C1 segment of cervical spinal cord (tissue), 14 donors: ENCODE results near the gene SEBOX.
A peak's percentile ranks its signal among the peaks of the same experiment; 100 is the strongest.

Experiments used
- DNase-seq, 14 donors: peaks; one replicate each; lab custom pipeline; 2025; lab: John Stamatoyannopoulos, UW

SEBOX gene

GRCh38 chr17:28394337-28395116 lies 29.5 kb upstream of the SEBOX start:
- no peak for DNase-seq

GRCh38 chr17:28392491-28392890 lies 27.5 kb upstream of the SEBOX start:
- DNase-seq = peak in 1 of 14 donors; percentile 46

- no peak for DNase-seq
These were observed 26.4 kb upstream of the SEBOX start for GRCh38 chr17:28391401-28391800.

GRCh38 chr17:28390984-28391383 lies 26.0 kb upstream of the SEBOX start:
- no peak for DNase-seq

- no peak for DNase-seq
These were observed 25.6 kb upstream of the SEBOX start for GRCh38 chr17:28390563-28390962.

- DNase-seq = no peak
These were observed 25.1 kb upstream of the SEBOX start for GRCh38 chr17:28390141-28390540.

- no peak for DNase-seq
These were observed 23.1 kb upstream of the SEBOX start for GRCh38 chr17:28388106-28388505.

GRCh38 chr17:28386391-28386790 lies 21.4 kb upstream of the SEBOX start:
- no peak for DNase-seq

- no peak for DNase-seq
These were observed 20.4 kb upstream of the SEBOX start for GRCh38 chr17:28385406-28385805.

- DNase-seq = no peak
These were observed 20.0 kb upstream of the SEBOX start for GRCh38 chr17:28385037-28385400.

- no peak for DNase-seq
These were observed 19.5 kb upstream of the SEBOX start for GRCh38 chr17:28384281-28385036.

GRCh38 chr17:28381141-28381825 lies 16.3 kb upstream of the SEBOX start:
- DNase-seq = peak in 2 of 14 donors; percentile 14 to 59

GRCh38 chr17:28379814-28380801 lies 15.1 kb upstream of the SEBOX start:
- no peak for DNase-seq

GRCh38 chr17:28372945-28373274 lies 7.9 kb upstream of the SEBOX start:
- DNase-seq = no peak

GRCh38 chr17:28372203-28372944 lies 7.4 kb upstream of the SEBOX start:
- DNase-seq = peak in 4 of 14 donors; percentile 29 to 61 (median 40)

GRCh38 chr17:28371245-28372202 lies 6.5 kb upstream of the SEBOX start, which contains the start of gene SARM1:
Gene SARM1 (plus strand): TSS chr17:28371694. CDS start chr17:28372033, 339 bp downstream.
- DNase-seq = peak in 12 of 14 donors; percentile 22 to 77 (median 58)

GRCh38 chr17:28370744-28371103 lies 5.7 kb upstream of the SEBOX start:
- DNase-seq = no peak

- no peak for DNase-seq
These were observed 5.2 kb upstream of the SEBOX start, which contains the start of gene VTN for GRCh38 chr17:28370035-28370743. Gene VTN (minus strand): TSS chr17:28370307. CDS start chr17:28370203, 104 bp downstream.

GRCh38 chr17:28369684-28370034 lies 4.7 kb upstream of the SEBOX start:
- no peak for DNase-seq
